HTR-8/SVneo (cell line): ENCODE data around the gene TMPO.
"Not testable (repeated sequence)": the region's sequence is repeated elsewhere in the genome, so short reads cannot be mapped to it uniquely, and the experiment has no call there.

Experiments used
- DNase-seq: peaks from one replicate; pipeline ENCODE4 v3.0.0; 2011; ENCODE audit warnings: low spot score, mixed read lengths; ENCODE audit not compliant: insufficient read length
- FAIRE-seq: peaks from 2 replicates; lab custom pipeline; 2011; peaks lifted over from hg19 to GRCh38; lab: Jason Lieb, UNC

TMPO gene

DNA sequence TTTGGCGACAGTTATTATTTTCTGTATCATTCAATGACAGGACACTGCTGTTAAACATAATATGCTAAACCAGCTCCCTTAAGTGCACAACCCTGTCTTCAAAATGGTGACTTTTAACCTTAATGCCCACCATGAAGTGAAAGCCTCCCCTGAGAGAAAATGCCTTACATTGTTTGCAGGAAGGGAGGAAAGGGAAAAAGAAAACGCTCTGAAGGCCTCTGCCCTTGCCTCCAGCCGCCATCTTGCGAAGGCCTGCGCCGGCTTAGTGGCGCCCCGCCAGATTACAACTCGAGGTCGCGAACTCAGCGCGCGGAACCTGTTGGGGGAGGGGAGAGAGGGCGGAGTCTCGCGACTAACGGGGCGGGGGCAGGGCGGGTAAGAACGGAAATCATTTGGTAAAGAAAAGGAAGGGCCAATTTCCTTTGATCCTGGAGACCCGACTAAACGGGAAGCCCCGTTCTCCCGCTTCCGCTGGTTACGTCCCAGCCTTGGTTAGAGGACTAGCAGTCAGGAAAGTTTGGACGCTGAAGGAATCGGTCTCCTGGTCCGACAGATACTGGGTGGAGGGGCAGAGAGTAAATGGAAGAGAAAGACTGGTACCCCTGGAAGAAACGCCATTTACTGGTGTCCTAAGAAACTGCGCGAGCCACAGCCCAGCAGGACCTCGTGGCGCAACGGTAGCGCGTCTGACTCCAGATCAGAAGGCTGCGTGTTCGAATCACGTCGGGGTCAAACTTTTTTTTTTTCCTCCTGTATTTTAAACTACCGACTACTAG, 11.6 kb upstream of the TMPO start:
- FAIRE-seq (peak; percentile 83), DNase-seq (peak; percentile 78)

DNA sequence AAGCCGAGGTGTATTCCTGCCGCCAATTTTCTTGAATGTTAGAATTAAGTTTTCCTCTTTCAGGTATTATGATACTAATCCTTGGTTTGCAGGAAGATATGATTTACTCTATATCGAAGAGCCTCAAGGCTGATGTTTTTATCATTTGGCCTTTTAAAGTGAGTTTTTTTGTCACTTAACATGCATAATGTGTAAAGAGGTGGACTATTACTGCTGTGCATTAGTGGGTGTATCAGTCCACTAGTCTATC, 11.1 kb upstream of the TMPO start:
- FAIRE-seq = no peak

DNA sequence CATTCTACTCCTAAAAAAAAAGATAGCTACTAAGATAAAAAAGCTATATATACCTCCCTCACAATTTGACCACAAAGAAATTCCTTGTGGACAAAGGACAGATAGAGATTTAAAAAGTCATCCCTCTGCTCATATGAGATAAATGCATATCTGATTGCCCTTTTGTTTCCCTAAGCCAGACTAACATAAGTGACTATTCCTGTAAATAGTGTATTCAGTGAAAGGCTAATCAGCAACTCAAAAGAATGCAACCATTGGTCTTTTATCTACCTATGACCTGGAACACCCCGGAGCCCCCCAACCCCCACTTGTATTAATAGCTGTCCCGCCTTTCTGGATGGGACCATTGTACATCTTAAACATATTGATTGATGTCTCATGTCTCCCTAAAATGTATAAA, 6.3 kb upstream of the TMPO start:
- DNase-seq = no peak
- FAIRE-seq = no peak

More for the DNA sequence above, 11.1 kb upstream of the TMPO start:
- DNase-seq = no peak

DNA sequence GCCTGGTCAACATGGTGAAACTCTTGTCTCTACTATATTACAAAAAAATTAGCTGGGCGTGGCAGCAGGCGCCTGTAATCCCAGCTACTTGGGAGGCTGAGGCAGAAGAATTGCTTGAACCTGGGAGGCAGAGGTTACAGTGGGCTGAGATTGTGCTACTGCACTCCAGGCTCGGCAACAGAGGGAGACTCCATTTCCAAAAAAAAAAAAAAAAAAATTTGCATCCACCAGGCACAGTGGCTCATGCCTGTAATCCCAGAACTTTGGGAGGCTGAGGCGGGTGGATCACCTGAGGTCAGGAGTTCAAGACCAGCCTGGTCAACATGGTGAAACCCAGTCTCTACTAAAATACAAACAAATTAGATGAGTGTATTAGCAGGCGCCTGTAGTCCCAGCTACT, 3.6 kb upstream of the TMPO start:
- FAIRE-seq, DNase-seq: not testable (repeated sequence)

DNA sequence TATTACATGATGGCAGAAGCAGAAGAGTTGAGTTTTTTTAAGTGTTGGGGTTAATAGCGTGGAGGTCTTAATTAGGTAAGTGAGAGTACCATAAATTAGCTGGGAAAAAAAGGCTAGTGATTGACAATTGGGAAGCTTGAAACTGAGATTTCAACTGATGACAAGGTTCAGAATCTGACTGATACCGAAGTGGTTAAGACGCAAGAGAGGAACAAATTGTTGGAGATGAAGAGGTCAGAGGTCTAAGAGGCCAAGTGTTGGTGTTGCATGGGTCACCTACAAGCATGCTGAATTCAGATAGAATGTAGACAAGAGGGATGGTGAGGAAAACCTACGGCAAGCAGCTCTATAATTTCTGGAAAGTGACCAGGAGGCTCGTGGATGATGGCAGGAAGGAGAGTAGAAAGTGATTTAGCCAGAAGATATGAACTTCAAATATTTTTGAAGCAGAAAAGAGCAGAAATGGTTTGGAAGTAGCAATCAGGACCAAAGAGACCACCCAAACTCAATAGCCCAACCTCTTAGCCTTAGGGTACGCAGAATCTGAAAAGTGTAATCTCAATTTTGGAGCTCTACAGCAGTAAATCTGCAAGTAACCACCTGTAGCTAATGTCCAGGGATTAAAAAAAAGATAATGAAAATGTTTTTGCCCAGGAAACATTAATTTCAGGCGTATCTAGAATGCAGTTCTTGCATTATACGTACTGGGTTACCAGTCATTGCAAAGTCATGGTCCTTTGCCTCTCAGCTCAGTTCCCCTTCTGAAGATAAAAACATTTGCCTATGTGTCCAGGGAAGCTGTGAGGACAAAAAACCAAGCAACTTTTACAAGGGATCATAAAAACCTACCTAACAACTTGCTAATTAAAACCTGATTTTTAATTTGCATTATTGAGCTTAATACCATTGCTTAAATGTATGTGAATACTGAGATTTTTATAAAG, 1.7 kb upstream of the TMPO start:
- DNase-seq (no peak), FAIRE-seq (no peak)

DNA sequence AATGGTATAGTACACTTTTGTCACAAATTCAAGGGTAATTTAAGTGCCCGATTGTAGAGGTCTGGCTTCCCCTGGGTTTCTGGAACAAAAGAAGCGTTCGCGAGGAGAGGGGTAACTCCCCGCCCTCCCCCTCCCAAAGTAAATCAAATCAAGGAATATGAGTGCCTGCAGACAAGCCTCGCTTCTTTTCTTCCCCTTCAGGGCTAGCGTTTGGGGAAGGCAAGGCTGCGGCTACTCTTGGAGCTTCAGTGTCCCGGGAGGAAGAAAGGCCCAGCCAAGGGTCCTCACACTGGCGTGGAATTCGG, 456 bp upstream of the TMPO start:
- DNase-seq = no peak
- FAIRE-seq = no peak

DNA sequence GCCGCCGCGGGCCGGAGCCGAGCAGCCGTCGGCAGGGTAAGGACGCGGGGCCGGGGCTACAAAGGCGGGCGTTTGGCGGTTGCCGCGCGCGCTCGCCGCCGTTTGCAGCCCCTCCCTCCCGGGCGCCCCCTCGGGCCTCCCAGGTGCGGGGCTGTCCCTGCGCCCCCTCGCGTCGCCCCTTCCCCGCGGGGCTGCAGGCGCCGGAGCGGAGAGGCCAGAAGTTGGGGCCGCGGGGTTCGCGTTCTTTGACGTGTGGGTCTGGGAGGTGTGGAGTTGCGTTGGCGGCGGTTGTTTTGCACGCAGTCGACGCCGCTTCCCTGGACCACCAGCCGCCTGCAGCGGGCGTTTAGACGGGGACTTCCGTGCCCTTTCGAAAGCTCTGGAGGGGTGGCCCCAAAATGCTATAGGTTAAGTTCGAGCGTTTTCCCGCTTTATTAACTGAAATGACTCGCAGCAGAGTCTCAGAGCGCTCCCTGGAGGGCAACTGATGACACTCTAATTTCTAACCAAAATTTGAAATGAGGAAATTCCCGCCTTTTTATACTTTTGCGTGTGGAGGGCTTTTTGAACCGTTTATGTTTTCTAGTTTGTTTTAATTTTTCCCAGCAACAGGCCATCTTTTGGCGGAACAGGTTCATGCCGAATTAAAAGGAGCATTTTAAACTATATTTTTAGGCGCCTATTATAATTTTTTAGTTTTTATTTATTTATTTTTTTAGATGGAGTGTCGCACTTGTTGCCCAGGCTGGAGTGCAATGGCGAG, 902 bp downstream of the TMPO start:
- FAIRE-seq = no peak
- DNase-seq = peak; percentile 73

DNA sequence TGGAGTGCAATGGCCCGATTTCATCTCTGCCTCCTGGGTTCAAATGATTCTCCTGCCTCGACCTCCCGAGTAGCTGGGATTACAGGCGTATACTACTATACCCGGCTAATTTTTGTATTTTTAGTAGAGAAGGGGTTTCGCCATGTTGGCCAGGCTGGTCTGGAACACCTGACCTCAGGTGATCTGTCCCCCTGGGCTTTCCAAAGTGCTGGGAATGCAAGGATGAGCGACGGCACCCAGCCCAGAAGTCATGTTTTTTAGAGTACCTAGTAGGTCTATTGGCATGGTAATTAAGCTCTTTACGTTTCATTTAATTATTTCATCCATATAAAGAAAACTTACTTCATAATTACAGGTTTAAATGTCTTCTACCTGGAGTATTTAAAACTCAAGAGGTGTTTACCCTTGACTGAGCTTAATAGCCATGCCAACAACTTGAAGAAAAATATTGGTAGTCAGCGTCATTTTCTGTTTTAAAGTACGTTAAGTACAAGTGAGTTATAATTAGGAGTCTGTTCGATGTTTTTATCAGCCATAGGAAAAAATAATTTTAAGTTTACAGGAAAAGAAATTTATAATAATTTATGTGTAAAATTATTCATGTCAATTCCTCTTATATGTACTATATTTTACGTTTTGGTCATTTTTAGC, 4.0 kb downstream of the TMPO start:
- no peak for DNase-seq

DNA sequence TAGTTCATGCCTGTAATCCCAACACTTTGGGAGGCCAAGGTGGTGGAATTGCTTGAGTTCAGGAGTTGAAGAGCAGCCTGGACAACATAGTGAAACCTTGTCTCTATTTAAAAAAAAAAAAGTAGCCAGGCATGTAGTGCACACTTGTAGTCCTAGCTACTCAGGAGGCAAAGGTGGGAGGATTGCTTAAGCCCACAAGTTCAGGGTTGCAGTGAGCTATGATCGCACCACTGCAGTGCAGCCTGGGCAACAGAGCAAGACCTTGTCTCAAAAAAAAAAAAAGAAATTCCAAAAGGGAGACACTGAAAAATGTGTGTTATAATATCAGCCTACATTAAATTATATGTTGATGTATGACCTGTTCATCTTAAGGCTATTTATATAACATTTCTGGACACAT, 14.7 kb downstream of the TMPO start:
- no peak for DNase-seq
- FAIRE-seq = no peak

More for the DNA sequence above, 4.0 kb downstream of the TMPO start:
- FAIRE-seq = no peak

DNA sequence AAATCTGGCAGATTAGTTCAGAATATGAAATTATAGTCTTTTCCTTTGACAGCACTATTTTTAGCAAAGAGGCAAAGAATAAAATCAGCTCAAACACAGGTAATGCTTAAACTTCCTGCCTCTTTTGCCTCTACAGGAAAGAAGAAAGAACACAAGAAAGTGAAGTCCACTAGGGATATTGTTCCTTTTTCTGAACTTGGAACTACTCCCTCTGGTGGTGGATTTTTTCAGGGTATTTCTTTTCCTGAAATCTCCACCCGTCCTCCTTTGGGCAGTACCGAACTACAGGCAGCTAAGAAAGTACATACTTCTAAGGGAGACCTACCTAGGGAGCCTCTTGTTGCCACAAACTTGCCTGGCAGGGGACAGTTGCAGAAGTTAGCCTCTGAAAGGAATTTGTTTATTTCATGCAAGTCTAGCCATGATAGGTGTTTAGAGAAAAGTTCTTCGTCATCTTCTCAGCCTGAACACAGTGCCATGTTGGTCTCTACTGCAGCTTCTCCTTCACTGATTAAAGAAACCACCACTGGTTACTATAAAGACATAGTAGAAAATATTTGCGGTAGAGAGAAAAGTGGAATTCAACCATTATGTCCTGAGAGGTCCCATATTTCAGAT, 17.4 kb downstream of the TMPO start:
- no peak for FAIRE-seq
- DNase-seq = peak; percentile 39

DNA sequence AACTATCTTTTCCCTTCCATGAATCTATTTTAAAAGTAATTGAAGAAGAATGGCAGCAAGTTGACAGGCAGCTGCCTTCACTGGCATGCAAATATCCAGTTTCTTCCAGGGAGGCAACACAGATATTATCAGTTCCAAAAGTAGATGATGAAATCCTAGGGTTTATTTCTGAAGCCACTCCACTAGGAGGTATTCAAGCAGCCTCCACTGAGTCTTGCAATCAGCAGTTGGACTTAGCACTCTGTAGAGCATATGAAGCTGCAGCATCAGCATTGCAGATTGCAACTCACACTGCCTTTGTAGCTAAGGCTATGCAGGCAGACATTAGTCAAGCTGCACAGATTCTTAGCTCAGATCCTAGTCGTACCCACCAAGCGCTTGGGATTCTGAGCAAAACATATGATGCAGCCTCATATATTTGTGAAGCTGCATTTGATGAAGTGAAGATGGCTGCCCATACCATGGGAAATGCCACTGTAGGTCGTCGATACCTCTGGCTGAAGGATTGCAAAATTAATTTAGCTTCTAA, 18.4 kb downstream of the TMPO start:
- FAIRE-seq (no peak), DNase-seq (no peak)

DNA sequence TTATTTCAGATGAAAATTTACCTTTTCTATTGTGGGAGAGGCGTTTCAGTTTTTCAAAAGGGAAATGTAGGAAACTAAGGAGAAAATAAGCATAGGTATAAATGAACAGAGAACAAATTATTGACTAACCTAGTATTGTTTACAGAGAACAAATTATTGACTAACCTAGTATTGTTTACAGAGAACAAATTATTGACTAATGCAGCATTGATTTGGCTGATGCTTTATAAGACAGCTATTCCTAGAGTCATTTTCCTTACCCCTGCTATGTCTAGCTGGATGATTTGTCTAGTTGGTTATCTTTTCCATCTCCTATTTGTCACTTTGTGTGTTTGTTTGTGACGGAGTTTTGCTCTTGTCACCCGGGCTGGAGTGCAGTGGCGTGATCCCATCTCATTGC, 22.6 kb downstream of the TMPO start:
- FAIRE-seq = peak; percentile 46
- DNase-seq = no peak

DNA sequence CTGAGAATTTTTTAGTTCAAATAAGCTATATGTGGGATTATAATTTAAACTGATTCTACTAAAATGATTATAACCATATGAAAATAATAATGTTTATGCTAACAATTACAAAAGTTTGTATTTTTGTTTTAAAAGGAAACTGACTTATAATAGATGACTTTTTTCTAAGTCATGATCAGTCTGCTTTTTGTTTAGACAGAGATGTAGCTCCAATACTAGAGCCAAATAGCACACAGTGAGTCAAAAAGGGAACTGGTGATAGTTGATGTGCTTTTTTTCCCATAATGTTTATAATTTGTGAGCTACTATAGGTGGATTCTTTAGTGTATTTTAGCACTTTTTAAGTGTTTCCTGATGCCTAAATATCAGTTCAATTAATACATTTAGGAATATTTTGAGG, 28.3 kb downstream of the TMPO start:
- no peak for FAIRE-seq
- no peak for DNase-seq

DNA sequence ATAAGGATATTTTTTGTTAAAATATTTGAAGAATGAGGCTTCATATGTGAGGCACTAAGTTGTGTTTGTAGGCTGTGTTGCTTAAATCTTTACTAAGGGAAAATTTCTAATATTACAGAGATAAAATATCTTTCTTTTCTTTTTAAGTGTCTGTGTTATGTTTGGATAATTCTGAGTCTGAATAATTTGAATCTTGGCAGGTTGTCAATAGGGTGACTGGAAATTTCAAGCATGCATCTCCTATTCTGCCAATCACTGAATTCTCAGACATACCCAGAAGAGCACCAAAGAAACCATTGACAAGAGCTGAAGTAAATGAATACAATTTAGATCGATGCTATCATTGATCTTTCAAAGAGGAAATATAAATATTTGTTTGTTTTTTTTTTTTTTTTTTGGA, 29.4 kb downstream of the TMPO start:
- DNase-seq (no peak), FAIRE-seq (no peak)

DNA sequence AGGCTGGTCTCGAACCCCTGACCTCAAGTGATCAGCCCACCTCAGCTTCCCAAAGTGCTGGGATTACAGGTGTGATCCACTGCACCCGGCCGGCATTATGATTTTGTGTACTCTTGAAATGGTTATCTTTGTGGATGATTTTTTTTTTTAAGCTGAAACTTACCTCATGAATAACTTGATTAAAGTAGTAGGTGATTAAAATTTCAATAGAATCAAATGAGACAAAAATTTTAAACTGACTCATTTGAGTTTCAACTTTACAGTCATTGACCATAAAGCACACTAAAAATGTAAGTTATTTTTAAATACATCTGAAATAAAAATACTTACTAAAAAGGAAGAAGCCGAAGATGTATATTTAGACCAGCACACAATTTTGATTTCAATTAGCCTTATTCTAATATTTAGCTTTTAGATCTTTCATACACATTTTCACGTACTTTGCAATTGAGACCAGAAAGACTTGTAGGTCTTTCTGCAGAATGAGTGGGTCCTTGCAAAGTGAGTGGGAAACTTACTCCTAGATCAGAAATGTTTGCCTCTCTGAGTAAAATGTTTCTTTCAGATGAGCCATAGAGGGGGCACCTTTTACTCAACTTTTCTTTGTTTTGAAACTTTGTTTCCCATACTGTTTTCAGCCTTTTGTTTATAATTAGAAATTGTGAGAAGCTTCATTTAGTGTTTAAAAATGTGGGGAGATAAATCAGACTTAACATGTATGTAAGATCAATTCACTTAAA, 34.2 kb downstream of the TMPO start:
- no peak for DNase-seq
- no peak for FAIRE-seq

DNA sequence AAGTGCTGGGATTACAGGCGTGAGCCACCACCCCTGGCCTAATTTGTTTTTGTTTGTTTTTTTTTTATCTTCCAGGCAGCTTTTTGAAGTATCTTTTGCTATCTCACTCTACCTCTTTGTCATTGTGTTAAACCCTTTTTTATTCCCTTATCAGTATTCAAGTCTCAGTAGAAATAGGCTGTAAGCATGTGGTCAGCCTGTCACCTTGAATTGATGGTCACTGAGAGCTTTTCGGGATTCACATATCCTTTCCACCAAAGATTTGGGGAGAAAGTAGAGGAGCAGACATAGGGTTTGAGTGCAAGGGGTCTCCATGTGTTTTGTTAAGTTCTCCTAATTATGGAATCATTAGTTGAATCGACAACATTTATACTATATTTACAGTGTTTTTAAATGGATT, 36.4 kb downstream of the TMPO start:
- DNase-seq (no peak), FAIRE-seq (no peak)

DNA sequence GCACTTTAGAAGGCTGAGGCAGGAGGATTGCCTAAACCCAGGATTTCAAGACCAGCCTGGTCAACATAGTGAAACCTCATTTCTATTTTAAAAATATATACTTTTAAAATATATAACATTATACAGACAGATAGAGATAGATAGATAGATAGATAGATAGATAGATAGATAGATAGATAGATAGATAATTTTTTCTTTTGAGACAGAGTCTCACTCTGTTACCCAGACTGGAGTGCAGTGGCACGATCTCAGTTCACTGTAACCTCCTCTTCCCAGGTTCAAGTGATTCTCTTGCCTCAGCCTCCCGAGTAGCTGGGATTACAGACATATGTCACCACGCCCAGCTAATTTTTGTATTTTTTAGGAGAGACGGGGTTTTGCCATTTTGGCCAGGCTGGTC, 42.7 kb downstream of the TMPO start:
- FAIRE-seq, DNase-seq: not testable (repeated sequence)

DNA sequence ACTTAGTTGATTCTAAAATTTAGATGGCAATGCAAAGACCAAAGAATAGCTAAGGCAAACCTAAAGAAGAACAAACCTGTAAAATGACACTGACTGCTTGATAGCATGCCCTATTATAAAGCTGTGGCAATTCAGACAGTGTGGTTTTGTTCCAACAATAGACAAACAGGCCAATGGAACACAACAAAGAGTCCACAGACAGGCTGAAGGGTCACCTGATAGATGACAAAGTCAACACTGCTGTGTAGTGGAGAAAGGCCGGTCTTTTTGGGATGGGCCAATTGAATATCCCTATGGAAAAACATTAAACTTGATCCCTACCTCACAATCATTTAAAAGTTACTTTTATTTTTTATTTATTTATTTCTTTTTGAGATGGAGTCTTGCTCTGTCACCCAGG, 44.3 kb downstream of the TMPO start:
- DNase-seq = no peak
- FAIRE-seq = no peak

DNA sequence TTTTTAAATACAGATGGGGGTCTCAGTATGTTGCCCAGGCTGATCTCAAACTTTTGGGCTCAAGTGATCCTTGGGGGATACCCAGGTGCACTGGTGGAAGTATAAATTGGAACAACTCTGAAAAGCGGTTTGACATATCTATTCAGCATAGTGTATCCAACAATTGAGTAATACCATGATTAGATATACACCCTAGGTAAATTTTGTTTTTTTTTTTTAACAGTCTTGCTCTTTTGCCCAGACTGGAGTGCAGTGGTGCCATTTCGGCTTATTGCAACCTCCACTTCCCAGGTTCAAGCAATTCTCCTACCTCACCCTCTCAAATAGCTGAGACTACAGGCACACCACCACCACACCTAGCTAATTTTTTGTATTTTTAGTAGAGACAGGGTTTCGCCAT, 46.5 kb downstream of the TMPO start:
- no peak for FAIRE-seq

More for the DNA sequence above, 46.5 kb downstream of the TMPO start:
- no peak for DNase-seq
